KOPT-K1 (cell line): ENCODE data around the gene PTPRG.

Experiments
- H3K27ac ChIP-seq: fragments of 200-600 bp; sonication (generic); 2 replicates; pipeline ENCODE4 v1.5.1; 2016; ENCODE audit warnings: antibody characterized with exemption, mild to moderate bottlenecking, low read depth, low read length; ENCODE audit not compliant: poor library complexity, severe bottlenecking
- H3K36me3 ChIP-seq: fragments of 200-600 bp; sonication (generic); 2 replicates; pipeline ENCODE4 v1.5.1; 2017; ENCODE audit warnings: antibody characterized with exemption, mild to moderate bottlenecking, low read length, moderate library complexity; ENCODE audit not compliant: insufficient read depth
- H3K9me3 ChIP-seq: fragments of 200-600 bp; sonication (generic); 2 replicates; pipeline ENCODE4 v1.5.1; 2017; ENCODE audit warnings: antibody characterized with exemption, low read length, mild to moderate bottlenecking; ENCODE audit not compliant: insufficient read depth, poor library complexity, severe bottlenecking

PTPRG gene

GRCh38 chr3:62167566-62168262, 606.3 kb downstream of the PTPRG start:
- no peak overlapping the region for H3K27ac ChIP-seq
- H3K9me3 ChIP-seq = peaks cover 10% of the 10 kb centered on the region
- H3K36me3 ChIP-seq = no peaks in the 10 kb centered on the region

- no peak overlapping the region for H3K27ac ChIP-seq
- no peaks in the 10 kb centered on the region for H3K36me3 ChIP-seq
Measured at GRCh38 chr3:62168356-62168755, 607.0 kb downstream of the PTPRG start.

GRCh38 chr3:62169906-62170660, 608.7 kb downstream of the PTPRG start:
- no peak overlapping the region for H3K27ac ChIP-seq
- peaks cover 10% of the 10 kb centered on the region for H3K9me3 ChIP-seq
- no peaks in the 10 kb centered on the region for H3K36me3 ChIP-seq

More at GRCh38 chr3:62168356-62168755, 607.0 kb downstream of the PTPRG start:
- H3K9me3 ChIP-seq = peaks cover 10% of the 10 kb centered on the region

GRCh38 chr3:62171789-62172188, 610.4 kb downstream of the PTPRG start:
- H3K9me3 ChIP-seq = peaks cover 10% of the 10 kb centered on the region
- H3K36me3 ChIP-seq = no peaks in the 10 kb centered on the region

GRCh38 chr3:62172199-62172598, 610.8 kb downstream of the PTPRG start:
- Histone ChIP-seq H3K9me3 (peaks cover 10% of the 10 kb centered on the region), H3K27ac (no peak overlapping the region), H3K36me3 (no peaks in the 10 kb centered on the region)

More at GRCh38 chr3:62171789-62172188, 610.4 kb downstream of the PTPRG start:
- no peak overlapping the region for H3K27ac ChIP-seq

GRCh38 chr3:62173939-62174515, 612.7 kb downstream of the PTPRG start:
- Histone ChIP-seq H3K9me3 (peaks cover 10% of the 10 kb centered on the region), H3K36me3 (no peaks in the 10 kb centered on the region), H3K27ac (no peak overlapping the region)

GRCh38 chr3:62175161-62175560, 613.8 kb downstream of the PTPRG start:
- no peaks in the 10 kb centered on the region for H3K36me3 ChIP-seq
- no peak overlapping the region for H3K27ac ChIP-seq
- peaks cover 10% of the 10 kb centered on the region for H3K9me3 ChIP-seq

GRCh38 chr3:62178032-62178431, 616.7 kb downstream of the PTPRG start:
- Histone ChIP-seq H3K36me3 (no peaks in the 10 kb centered on the region), H3K9me3 (no peaks in the 10 kb centered on the region), H3K27ac (no peak overlapping the region)

GRCh38 chr3:62178739-62179600, 617.6 kb downstream of the PTPRG start:
- Histone ChIP-seq H3K27ac (no peak overlapping the region), H3K36me3 (no peaks in the 10 kb centered on the region), H3K9me3 (no peaks in the 10 kb centered on the region)

- Histone ChIP-seq H3K9me3 (no peaks in the 10 kb centered on the region), H3K36me3 (no peaks in the 10 kb centered on the region), H3K27ac (no peak overlapping the region)
Measured at GRCh38 chr3:62180514-62180913, 619.1 kb downstream of the PTPRG start.

- H3K36me3 ChIP-seq = no peaks in the 10 kb centered on the region
- H3K27ac ChIP-seq = no peak overlapping the region
- no peaks in the 10 kb centered on the region for H3K9me3 ChIP-seq
Measured at GRCh38 chr3:62183087-62183486, 621.7 kb downstream of the PTPRG start.

GRCh38 chr3:62183969-62184368, 622.6 kb downstream of the PTPRG start:
- no peaks in the 10 kb centered on the region for H3K36me3 ChIP-seq
- no peak overlapping the region for H3K27ac ChIP-seq
- no peaks in the 10 kb centered on the region for H3K9me3 ChIP-seq

GRCh38 chr3:62184559-62184958, 623.2 kb downstream of the PTPRG start:
- H3K36me3 ChIP-seq = no peaks in the 10 kb centered on the region
- no peaks in the 10 kb centered on the region for H3K9me3 ChIP-seq
- H3K27ac ChIP-seq = no peak overlapping the region

GRCh38 chr3:62187022-62187431, 625.7 kb downstream of the PTPRG start:
- no peak overlapping the region for H3K27ac ChIP-seq
- H3K36me3 ChIP-seq = no peaks in the 10 kb centered on the region
- H3K9me3 ChIP-seq = no peaks in the 10 kb centered on the region
